ENCODE measurements around the gene SLC17A9. TPM values are rescaled to one million over a fixed set of nuclear protein-coding genes. Genes with fewer than 3 reads are reported as not detected.
"Not testable (repeated sequence)": the region's sequence is repeated elsewhere in the genome, so short reads cannot be mapped to it uniquely, and the experiment has no call there.

The SLC17A9 gene
- total RNA-seq, 1 donor from 2014 or later: 19.5 TPM

DNA sequence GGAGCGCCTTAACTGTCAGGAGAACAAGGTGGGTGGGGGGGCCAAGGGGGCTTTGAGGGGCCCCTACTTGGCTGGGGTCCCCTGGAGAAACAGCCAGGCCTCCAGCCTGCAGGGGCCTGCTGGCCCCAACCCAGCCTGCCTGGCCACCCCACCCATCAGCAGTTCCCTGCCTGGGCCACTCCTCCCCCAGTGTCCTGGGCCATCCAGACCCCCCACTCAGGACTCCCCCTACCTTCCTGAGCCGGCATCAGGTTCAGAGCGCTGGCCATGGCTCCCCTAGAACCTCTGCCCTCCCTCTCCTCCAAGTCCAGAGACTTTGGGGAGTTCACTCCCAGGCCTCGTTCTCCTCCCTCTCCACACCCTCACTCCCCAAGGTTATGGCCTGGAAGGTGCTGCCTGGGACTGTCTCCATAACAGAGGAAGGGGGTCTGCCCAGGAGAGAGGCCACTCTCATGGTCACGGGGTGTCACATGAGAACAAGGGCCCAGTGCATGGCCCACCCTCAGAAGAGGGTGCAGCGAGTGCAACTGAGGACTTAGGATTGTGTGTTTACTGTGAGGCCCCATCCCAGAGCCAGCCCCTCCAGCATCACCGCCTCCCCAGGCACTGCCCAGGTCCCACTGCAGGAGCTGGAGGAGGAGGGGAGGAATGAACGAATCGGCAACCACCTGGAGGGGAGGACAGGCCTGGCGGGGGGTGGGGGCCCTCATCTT is 6.0 kb downstream of the SLC17A9 start:
- no peak for TF ChIP-seq CTCF (conservative IDR thresholded peaks at IDR 0.05; ENCODE audit: low read depth, low read length)
- DNase-seq (ENCODE audit: low read depth): no peak
- H3K4me3 ChIP-seq (ENCODE audit: low read depth, low read length): no peak overlapping the region

DNA sequence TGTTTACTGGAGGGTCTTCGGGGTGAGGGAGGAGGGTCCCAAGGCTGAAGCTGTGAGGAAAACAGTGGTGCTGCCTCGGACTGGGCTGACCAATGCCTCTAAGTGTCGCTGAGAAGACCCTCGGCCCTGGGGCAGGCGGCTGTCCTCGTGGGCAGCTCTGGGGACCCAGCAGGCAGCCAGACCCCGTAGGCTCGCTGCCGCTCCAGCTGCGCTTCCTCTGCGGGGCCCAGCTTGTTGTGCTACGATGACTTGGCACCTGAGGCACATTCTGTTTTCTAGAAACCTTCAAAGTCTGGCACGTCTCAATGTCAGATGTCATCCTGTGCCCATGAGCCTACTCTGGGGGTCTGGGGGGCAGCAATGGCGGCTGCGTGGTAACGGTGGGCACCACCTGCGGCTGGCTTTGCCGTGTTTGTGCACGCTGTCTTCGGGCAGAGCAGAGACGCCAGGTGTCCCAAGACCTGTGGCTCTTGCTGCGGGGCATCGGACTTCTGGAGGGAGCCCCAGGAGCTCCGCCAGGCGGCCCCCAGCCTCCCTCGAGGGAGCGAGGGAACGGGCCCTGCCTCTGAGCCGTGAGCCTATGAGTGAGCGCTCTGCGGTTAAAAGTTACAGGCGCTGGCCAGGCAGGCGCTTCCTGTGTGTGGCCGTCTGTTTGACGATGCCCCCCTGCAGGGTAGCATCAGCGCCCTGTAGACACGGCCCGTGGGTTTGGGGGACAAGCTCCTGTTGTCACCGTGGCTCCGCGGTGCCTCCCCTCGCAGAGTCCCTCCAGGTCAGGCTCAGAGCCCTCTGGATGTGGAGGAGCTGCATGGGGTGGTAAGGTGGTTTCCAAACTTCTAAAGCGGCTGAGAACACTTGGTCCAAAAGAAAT is 6.8 kb downstream of the SLC17A9 start:
- no peak for DNase-seq (ENCODE audit: low read depth)
- TF ChIP-seq CTCF (conservative IDR thresholded peaks at IDR 0.05; ENCODE audit: low read depth, low read length): no peak
- no peak overlapping the region for H3K4me3 ChIP-seq (ENCODE audit: low read depth, low read length)

GRCh38 chr20:62959998-62960436 is 7.5 kb downstream of the SLC17A9 start:
- no peak for DNase-seq (ENCODE audit: low read depth)
- TF ChIP-seq CTCF (conservative IDR thresholded peaks at IDR 0.05; ENCODE audit: low read depth, low read length): no peak

GRCh38 chr20:62960446-62961309 is 8.2 kb downstream of the SLC17A9 start:
- DNase-seq (ENCODE audit: low read depth); H3K4me3 ChIP-seq (ENCODE audit: low read depth, low read length): not testable (repeated sequence)

More at GRCh38 chr20:62959998-62960436, 7.5 kb downstream of the SLC17A9 start:
- no peak overlapping the region for H3K4me3 ChIP-seq (ENCODE audit: low read depth, low read length)

- DNase-seq (ENCODE audit: low read depth): no peak
These were observed 8.8 kb downstream of the SLC17A9 start for GRCh38 chr20:62961310-62961783.

GRCh38 chr20:62961799-62962198 is 9.3 kb downstream of the SLC17A9 start:
- no peak for DNase-seq (ENCODE audit: low read depth)
- no peak for TF ChIP-seq CTCF (conservative IDR thresholded peaks at IDR 0.05; ENCODE audit: low read depth, low read length)
- H3K4me3 ChIP-seq (ENCODE audit: low read depth, low read length): no peak overlapping the region

More at GRCh38 chr20:62961310-62961783, 8.8 kb downstream of the SLC17A9 start:
- no peak overlapping the region for H3K4me3 ChIP-seq (ENCODE audit: low read depth, low read length)
- no peak for TF ChIP-seq CTCF (conservative IDR thresholded peaks at IDR 0.05; ENCODE audit: low read depth, low read length)

Data from epithelial cell of proximal tubule (primary cell).